WTC11 (cell line): ENCODE data around the gene CDK6. TPM values are rescaled to one million over a fixed set of nuclear protein-coding genes. Genes with fewer than 3 reads are reported as not detected.

Experiments used
- ATAC-seq: fragments of 200-7000 bp; cut with Tn5 transposase; 2 replicates; pipeline ENCODE4 v1.10.0; 2021; ENCODE audit warnings: mild to moderate bottlenecking, moderate library complexity
- CTCF ChIA-PET: fragments of 300-600 bp; sonication (Branson Sonifier 250); formaldehyde crosslinking; loops from one replicate; lab custom pipeline; 2021; ENCODE audit warnings: antibody characterized with exemption; lab: Charles Lee
- POLR2A ChIA-PET: fragments of 350-600 bp; sonication (Branson Sonifier 250); formaldehyde crosslinking; loops from one replicate; lab custom pipeline; 2021; ENCODE audit warnings: antibody characterized with exemption; lab: Charles Lee
- DNase-seq: peaks from one replicate; pipeline ENCODE4 v3.0.0; 2021; ENCODE audit warnings: low spot score
- H3K27ac Mint-ChIP-seq: 2 replicates; pipeline ENCODE4 v1.8.0; 2021; ENCODE audit warnings: mixed read lengths
- H3K27me3 Mint-ChIP-seq: 2 replicates; pipeline ENCODE4 v1.8.0; 2021; ENCODE audit warnings: low read depth, mild to moderate bottlenecking, moderate library complexity, mixed read lengths
- H3K36me3 Mint-ChIP-seq: 2 replicates; pipeline ENCODE4 v1.8.0; 2021; ENCODE audit warnings: mixed read lengths
- H3K4me1 Mint-ChIP-seq: 2 replicates; pipeline ENCODE4 v1.8.0; 2022; ENCODE audit warnings: mixed read lengths
- H3K4me3 Mint-ChIP-seq: 2 replicates; pipeline ENCODE4 v1.8.0; 2021; ENCODE audit warnings: mild to moderate bottlenecking, moderate library complexity, mixed read lengths
- H3K9me3 Mint-ChIP-seq: 2 replicates; pipeline ENCODE4 v1.8.0; 2021; ENCODE audit warnings: mixed read lengths
- ATF1 ChIP-seq: sonication (generic); formaldehyde crosslinking; IDR thresholded peaks from 2 replicates; pipeline ENCODE4 v1.8.1; 2023; ENCODE audit warnings: mild to moderate bottlenecking, moderate library complexity, missing genetic modification reagents
- CREM ChIP-seq: sonication (generic); formaldehyde crosslinking; IDR thresholded peaks from 2 replicates; pipeline ENCODE4 v1.8.1; 2022; ENCODE audit warnings: mild to moderate bottlenecking, missing genetic modification reagents, moderate library complexity
- ELF4 ChIP-seq: sonication (generic); formaldehyde crosslinking; IDR thresholded peaks from 2 replicates; pipeline ENCODE4 v1.8.1; 2022; ENCODE audit warnings: low read depth, mild to moderate bottlenecking, moderate library complexity, missing genetic modification reagents
- ESRRA ChIP-seq: sonication (generic); formaldehyde crosslinking; IDR thresholded peaks from 2 replicates; pipeline ENCODE4 v1.8.1; 2022; ENCODE audit warnings: mild to moderate bottlenecking, missing genetic modification reagents, borderline replicate concordance
- GABPB1 ChIP-seq: sonication (generic); formaldehyde crosslinking; IDR thresholded peaks from 2 replicates; pipeline ENCODE4 v1.8.1; 2023; ENCODE audit warnings: mild to moderate bottlenecking, missing genetic modification reagents
- GTF2I ChIP-seq: fragments of 250-450 bp; sonication (Bioruptor Pico); conservative IDR thresholded peaks from 2 replicates; pipeline ENCODE4 v1.4.0; 2021; ENCODE audit warnings: mild to moderate bottlenecking
- JUN ChIP-seq: sonication (generic); formaldehyde crosslinking; IDR thresholded peaks from 2 replicates; pipeline ENCODE4 v1.8.0; 2023; ENCODE audit warnings: mild to moderate bottlenecking, missing genetic modification reagents
- KAT7 ChIP-seq: sonication (generic); formaldehyde crosslinking; IDR thresholded peaks from 2 replicates; pipeline ENCODE4 v1.8.1; 2023; ENCODE audit warnings: missing genetic modification reagents, mild to moderate bottlenecking, borderline replicate concordance
- MYBL2 ChIP-seq: sonication (generic); formaldehyde crosslinking; IDR thresholded peaks from 2 replicates; pipeline ENCODE4 v1.8.1; 2023; ENCODE audit warnings: mild to moderate bottlenecking, moderate library complexity, missing genetic modification reagents
- NR1H2 ChIP-seq: sonication (generic); formaldehyde crosslinking; IDR thresholded peaks from 2 replicates; pipeline ENCODE4 v1.9.0; 2021; ENCODE audit warnings: mild to moderate bottlenecking, moderate library complexity, missing genetic modification reagents
- RORB ChIP-seq: fragments of 250-450 bp; sonication (Bioruptor Pico); IDR thresholded peaks from 2 replicates; pipeline ENCODE4 v1.9.0; 2021; ENCODE audit warnings: mild to moderate bottlenecking
- SMAD4 ChIP-seq: sonication (generic); formaldehyde crosslinking; IDR thresholded peaks from 2 replicates; pipeline ENCODE4 v1.8.0; 2022; ENCODE audit warnings: mild to moderate bottlenecking, missing genetic modification reagents
- TEAD1 ChIP-seq: sonication (generic); formaldehyde crosslinking; IDR thresholded peaks from 2 replicates; pipeline ENCODE4 v1.8.0; 2022; ENCODE audit warnings: mild to moderate bottlenecking, missing genetic modification reagents
- ZBTB21 ChIP-seq: sonication (generic); formaldehyde crosslinking; IDR thresholded peaks from 2 replicates; pipeline ENCODE4 v1.8.1; 2023; ENCODE audit warnings: mild to moderate bottlenecking, missing genetic modification reagents, borderline replicate concordance
- ZNF138 ChIP-seq: sonication (generic); formaldehyde crosslinking; conservative IDR thresholded peaks from 2 replicates; pipeline ENCODE4 v1.8.1; 2022; ENCODE audit warnings: mild to moderate bottlenecking, moderate library complexity, missing genetic modification reagents
- ZNF512 ChIP-seq: sonication (generic); formaldehyde crosslinking; IDR thresholded peaks from 2 replicates; pipeline ENCODE4 v1.8.1; 2022; ENCODE audit warnings: missing genetic modification reagents, borderline replicate concordance
- total RNA-seq: library from RNA; stranded (reverse); gene quantifications from 3 replicates; pipeline ENCODE4 v1.2.3, GENCODE V29; 2021
- TF ChIP-seq, protein P1 (sequence below): fragments of 250-450 bp; sonication (Bioruptor Pico); IDR thresholded peaks from 2 replicates; pipeline ENCODE4 v1.8.0; 2021; ENCODE audit warnings: mild to moderate bottlenecking
- TF ChIP-seq, protein P2 (sequence below): sonication (generic); formaldehyde crosslinking; conservative IDR thresholded peaks from 2 replicates; pipeline ENCODE4 v1.8.1; 2023; ENCODE audit warnings: mild to moderate bottlenecking, low read depth, missing genetic modification reagents, moderate library complexity
- TF ChIP-seq, protein P3 (sequence below): sonication (generic); formaldehyde crosslinking; IDR thresholded peaks from 2 replicates; pipeline ENCODE4 v1.8.1; 2023; ENCODE audit warnings: mild to moderate bottlenecking, missing genetic modification reagents

CDK6 gene
- total RNA-seq, 1 experiment from 2014 or later, result 47.2 TPM

GRCh38 chr7:92613214-92613613, 223.2 kb downstream of the CDK6 start (continued):
- no peak for TF ChIP-seq ZBTB21 (CRISPR knock-in tag)
- TF ChIP-seq ESRRA (CRISPR knock-in tag), result no peak

DNA sequence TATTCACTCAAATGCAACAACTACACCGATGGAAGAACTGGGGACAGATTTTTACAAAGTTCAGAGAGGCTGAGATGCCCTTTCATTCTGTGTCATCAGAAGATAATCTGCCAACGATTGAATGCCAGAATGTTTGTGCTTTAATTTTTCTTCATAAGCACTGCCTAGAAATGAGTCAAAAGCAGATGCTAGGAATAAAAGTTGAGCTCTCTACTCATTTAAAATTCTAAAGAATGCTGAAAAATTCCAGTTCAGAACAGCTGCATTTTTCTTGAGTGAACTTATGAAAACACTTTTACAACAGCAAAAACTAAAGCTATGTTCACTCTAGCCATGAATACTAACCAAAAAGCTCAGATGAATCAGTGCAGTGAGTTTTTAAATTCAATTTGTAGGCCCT, 223.9 kb downstream of the CDK6 start:
- CTCF ChIA-PET, result interaction anchor here (1.0 kb wide), 1 partner anchor 268 kb away, joined by 4 read pairs; no protein-coding TSS in a partner anchor

DNA sequence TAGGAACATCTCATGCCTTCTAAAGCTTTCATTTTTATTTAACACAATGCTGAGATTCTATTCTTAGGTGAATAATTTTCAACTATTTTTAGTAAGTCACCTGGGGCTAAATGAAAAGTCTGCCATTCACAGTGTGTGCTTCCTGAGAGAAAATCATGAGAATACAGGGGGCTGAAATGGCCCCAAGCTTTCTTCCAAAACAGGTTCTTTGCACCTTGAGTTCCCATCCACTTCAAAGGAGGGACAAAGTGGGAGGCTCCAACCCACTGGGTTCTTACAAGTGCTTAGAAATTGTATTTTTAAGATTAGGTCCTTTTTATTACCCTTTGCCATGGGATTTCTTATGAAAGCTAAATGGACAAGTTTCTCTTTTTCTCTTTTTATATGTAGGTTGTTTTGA, 224.6 kb downstream of the CDK6 start:
- 0 out of 2 replicates have a peak, but pooled peaks cover 2% of the 10 kb centered on the region for H3K36me3 Mint-ChIP-seq
- H3K4me3 Mint-ChIP-seq, result no peak overlapping the region
- ATAC-seq, result no peak
- peaks cover 20% of the 10 kb centered on the region for H3K4me1 Mint-ChIP-seq
- ChIA-PET CTCF (interaction anchor here (1.0 kb wide), 1 partner anchor 269 kb away, joined by 4 read pairs; no protein-coding TSS in a partner anchor), POLR2A (no interaction called here)
- TF ChIP-seq, protein P1, sequence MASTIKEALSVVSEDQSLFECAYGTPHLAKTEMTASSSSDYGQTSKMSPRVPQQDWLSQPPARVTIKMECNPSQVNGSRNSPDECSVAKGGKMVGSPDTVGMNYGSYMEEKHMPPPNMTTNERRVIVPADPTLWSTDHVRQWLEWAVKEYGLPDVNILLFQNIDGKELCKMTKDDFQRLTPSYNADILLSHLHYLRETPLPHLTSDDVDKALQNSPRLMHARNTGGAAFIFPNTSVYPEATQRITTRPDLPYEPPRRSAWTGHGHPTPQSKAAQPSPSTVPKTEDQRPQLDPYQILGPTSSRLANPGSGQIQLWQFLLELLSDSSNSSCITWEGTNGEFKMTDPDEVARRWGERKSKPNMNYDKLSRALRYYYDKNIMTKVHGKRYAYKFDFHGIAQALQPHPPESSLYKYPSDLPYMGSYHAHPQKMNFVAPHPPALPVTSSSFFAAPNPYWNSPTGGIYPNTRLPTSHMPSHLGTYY (CRISPR knock-in tag), result no peak
- TF ChIP-seq ZNF512 (CRISPR knock-in tag) (no peak), SMAD4 (CRISPR knock-in tag) (no peak), TEAD1 (CRISPR knock-in tag) (no peak), RORB (no peak), ELF4 (CRISPR knock-in tag) (no peak), GTF2I (CRISPR knock-in tag) (no peak), KAT7 (CRISPR knock-in tag) (no peak), JUN (no peak), GABPB1 (CRISPR knock-in tag) (no peak)
- TF ChIP-seq, protein P2, sequence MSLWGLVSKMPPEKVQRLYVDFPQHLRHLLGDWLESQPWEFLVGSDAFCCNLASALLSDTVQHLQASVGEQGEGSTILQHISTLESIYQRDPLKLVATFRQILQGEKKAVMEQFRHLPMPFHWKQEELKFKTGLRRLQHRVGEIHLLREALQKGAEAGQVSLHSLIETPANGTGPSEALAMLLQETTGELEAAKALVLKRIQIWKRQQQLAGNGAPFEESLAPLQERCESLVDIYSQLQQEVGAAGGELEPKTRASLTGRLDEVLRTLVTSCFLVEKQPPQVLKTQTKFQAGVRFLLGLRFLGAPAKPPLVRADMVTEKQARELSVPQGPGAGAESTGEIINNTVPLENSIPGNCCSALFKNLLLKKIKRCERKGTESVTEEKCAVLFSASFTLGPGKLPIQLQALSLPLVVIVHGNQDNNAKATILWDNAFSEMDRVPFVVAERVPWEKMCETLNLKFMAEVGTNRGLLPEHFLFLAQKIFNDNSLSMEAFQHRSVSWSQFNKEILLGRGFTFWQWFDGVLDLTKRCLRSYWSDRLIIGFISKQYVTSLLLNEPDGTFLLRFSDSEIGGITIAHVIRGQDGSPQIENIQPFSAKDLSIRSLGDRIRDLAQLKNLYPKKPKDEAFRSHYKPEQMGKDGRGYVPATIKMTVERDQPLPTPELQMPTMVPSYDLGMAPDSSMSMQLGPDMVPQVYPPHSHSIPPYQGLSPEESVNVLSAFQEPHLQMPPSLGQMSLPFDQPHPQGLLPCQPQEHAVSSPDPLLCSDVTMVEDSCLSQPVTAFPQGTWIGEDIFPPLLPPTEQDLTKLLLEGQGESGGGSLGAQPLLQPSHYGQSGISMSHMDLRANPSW (CRISPR knock-in tag), result no peak
- TF ChIP-seq, protein P3, sequence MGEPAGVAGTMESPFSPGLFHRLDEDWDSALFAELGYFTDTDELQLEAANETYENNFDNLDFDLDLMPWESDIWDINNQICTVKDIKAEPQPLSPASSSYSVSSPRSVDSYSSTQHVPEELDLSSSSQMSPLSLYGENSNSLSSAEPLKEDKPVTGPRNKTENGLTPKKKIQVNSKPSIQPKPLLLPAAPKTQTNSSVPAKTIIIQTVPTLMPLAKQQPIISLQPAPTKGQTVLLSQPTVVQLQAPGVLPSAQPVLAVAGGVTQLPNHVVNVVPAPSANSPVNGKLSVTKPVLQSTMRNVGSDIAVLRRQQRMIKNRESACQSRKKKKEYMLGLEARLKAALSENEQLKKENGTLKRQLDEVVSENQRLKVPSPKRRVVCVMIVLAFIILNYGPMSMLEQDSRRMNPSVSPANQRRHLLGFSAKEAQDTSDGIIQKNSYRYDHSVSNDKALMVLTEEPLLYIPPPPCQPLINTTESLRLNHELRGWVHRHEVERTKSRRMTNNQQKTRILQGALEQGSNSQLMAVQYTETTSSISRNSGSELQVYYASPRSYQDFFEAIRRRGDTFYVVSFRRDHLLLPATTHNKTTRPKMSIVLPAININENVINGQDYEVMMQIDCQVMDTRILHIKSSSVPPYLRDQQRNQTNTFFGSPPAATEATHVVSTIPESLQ (CRISPR knock-in tag), result no peak
- H3K9me3 Mint-ChIP-seq, result no peaks in the 10 kb centered on the region
- DNase-seq, result no peak
- no peaks in the 10 kb centered on the region; the same call in 1 of the 2 replicates for H3K27me3 Mint-ChIP-seq
- no peak overlapping the region for H3K27ac Mint-ChIP-seq

More for the DNA sequence above, 223.9 kb downstream of the CDK6 start:
- Mint-ChIP-seq H3K27ac (no peak overlapping the region), H3K4me1 (peaks cover 20% of the 10 kb centered on the region), H3K9me3 (no peaks in the 10 kb centered on the region), H3K4me3 (no peak overlapping the region), H3K27me3 (no peaks in the 10 kb centered on the region; the same call in 1 of the 2 replicates), H3K36me3 (0 out of 2 replicates have a peak, but pooled peaks cover 2% of the 10 kb centered on the region)
- TF ChIP-seq CREM (CRISPR knock-in tag) (no peak), MYBL2 (CRISPR knock-in tag) (no peak), ATF1 (no peak), JUN (no peak), ZNF138 (CRISPR knock-in tag) (no peak), NR1H2 (CRISPR knock-in tag) (no peak)
- ATAC-seq, result no peak
- DNase-seq, result no peak
- POLR2A ChIA-PET, result no interaction called here
